HG03442 (cell line): ENCODE data around the gene WSB2.
A peak's percentile ranks its signal among the peaks of the same experiment; 100 is the strongest.
"Not testable (repeated sequence)": the region's sequence is repeated elsewhere in the genome, so short reads cannot be mapped to it uniquely, and the experiment has no call there.

ENCODE experiments used
- ATAC-seq: cut with Tn5 transposase; IDR thresholded peaks from one replicate; pipeline ENCODE4 v1.9.1; 2021; ENCODE audit warnings: mild to moderate bottlenecking, moderate library complexity; ENCODE audit not compliant: unreplicated experiment

Gene WSB2

GRCh38 chr12:118035190-118036041, 25.6 kb downstream of the WSB2 start:
- peak; percentile 89 for ATAC-seq

DNA sequence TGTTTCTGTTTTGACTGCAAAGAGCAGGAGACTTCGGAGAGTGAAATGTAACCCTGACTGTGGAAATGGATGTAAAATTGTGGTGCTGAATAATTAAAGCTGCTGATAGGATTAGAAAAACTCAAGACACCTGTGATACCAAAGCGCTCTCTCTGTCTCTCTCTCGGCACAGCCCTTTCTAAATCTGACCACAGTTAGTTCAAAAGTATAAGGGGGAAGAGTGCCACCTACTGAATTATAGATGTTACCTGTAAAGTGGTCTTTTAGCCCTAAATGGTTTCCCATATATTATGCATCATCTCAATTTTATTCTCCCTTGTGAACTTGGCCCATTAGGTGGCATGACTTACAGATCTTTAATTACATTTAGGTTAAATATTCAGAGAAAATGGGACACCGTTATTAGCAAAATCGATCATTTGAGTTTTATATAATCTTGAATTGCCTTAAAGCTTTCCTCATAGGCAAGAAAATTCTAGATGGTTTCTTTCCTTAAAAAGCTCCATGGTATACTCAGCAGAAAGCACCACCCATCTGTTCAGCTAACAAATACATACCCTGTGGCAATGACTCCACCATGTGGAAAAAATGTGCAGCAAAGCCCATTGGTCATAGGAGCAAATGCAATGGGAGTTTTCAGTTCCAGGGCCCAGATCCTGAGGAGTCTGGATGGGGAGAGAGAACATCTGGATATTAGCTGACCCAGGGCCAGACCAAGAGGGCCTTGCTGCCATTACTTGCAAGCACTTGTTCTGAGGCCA, 26.4 kb downstream of the WSB2 start:
- no peak for ATAC-seq

GRCh38 chr12:118033902-118034301, 27.1 kb downstream of the WSB2 start:
- no peak for ATAC-seq

- no peak for ATAC-seq
These were observed 27.7 kb downstream of the WSB2 start for GRCh38 chr12:118033323-118033722.

DNA sequence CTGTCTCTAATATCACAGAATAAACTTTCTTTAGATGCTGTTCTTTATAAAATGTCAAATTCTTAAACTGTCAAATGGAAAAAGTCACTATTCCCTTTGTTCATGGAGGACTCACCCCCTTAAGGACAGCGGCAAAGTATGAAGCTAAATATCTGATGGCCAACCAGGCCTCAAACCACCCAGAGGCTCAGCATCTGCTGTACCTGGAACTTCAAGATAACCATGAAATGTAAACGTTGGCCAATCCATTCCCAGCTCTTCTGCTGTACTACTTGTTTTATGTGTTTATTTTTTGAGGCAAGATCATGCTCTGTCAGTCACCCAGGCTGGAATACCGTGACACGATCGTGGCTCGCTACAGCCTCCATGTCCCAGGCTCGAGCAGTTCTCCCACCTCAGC, 28.8 kb downstream of the WSB2 start:
- ATAC-seq: no peak

DNA sequence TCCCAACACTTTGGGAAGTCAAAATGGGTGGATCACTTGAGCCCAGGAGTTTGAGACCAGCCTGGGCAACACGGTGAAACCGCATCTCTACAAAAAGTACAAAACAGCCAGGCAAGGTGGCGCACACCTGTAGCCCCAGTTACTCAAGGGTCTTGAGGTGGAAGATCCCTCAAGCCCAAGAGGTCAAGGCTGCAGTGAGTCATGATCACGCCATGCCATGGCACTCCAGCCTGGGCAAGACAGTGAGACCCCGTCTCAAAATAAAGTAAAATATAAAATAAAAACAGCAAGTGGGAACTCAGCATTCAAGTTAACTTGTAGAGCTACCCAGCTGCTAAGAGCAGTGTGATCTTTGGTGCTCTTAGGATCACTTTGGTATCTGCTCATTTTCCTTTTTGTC, 31.8 kb downstream of the WSB2 start:
- ATAC-seq: no peak

GRCh38 chr12:118025168-118025567, 35.8 kb downstream of the WSB2 start:
- ATAC-seq: no peak

DNA sequence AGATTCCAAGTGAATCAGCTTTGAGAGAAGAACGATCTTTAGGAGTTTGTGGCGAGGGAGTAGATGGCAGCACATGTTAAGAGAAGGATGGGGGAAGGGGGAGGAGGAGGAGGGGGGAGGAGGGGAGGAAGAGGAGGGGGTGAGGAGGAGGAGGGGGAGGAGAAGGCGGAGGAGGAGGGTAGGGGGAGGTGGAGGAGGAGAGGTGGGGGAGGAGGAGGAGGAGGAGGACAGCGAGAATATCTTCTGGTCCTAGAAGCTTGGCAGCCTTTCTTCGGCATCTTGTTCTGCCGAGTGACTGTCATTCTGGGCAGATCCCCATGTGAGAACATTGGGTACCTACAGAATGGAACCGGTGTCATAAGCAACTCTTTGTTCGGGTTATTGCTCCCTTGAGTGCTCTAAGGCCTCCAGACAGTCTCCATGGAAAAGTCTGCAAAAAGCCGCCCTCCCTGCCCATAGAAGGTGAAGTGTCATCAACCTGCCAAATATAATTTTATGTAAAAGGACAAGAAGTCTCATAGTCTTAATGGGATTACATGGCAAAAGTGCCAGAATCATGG, 37.6 kb downstream of the WSB2 start:
- ATAC-seq: no peak

DNA sequence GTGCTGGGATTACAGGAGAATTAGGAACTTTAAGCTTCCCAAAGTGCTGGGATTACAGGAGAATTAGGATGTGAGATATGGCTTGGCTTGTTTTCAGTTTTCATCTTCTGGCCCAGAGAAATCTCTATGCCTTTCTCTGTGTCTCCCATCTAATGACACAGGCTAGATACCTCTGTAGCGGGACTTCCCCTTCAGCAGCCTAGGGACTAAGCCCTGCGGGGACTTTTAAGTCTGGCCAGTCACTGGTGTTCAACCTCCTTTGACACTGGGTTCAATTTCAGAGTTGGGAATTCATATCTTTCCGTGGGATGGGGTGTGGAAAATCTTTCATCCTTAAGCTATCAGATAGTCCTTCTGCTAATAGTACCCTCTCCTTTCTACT, 38.3 kb downstream of the WSB2 start:
- ATAC-seq: no peak

- not testable (repeated sequence) for ATAC-seq
These were observed 38.8 kb downstream of the WSB2 start for GRCh38 chr12:118022097-118022727.

DNA sequence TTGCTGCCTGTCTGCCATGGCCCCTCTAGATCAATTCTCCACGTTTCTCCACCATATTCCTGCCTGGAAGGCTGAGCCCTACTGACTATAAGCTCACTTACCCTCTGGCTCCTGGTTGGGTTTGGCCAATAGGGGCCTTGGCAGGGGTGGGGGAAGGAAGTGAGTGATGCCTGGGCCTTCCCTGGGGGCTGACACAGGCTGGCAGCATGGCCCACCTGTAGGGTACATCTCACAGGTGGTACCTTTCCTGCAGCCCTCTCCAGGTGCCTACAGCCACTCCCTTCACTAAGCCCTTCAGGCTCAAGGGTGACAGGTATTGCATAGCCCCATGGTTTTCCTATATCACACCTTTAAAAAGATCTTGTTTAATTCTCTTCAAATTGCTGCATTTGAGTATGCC, 40.9 kb downstream of the WSB2 start:
- ATAC-seq: no peak

DNA sequence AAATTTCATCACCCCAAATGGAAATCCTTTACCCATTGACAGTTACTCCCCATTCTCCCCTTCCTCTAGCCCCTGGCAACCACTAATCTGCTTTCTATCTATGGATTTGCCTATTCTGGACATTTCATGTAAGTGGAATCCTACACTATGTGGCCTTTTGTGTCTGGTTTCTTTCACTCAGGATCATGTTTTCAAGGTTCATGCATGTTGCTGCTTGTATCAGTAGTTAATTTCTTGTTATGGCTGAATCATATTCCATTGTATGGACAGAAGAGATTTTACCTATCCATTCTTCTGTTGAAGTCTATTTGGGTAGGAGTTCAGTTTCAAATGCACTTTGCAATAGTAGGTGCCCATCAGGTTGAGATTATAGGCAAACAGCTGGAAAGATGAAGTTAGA, 43.1 kb downstream of the WSB2 start:
- no peak for ATAC-seq

DNA sequence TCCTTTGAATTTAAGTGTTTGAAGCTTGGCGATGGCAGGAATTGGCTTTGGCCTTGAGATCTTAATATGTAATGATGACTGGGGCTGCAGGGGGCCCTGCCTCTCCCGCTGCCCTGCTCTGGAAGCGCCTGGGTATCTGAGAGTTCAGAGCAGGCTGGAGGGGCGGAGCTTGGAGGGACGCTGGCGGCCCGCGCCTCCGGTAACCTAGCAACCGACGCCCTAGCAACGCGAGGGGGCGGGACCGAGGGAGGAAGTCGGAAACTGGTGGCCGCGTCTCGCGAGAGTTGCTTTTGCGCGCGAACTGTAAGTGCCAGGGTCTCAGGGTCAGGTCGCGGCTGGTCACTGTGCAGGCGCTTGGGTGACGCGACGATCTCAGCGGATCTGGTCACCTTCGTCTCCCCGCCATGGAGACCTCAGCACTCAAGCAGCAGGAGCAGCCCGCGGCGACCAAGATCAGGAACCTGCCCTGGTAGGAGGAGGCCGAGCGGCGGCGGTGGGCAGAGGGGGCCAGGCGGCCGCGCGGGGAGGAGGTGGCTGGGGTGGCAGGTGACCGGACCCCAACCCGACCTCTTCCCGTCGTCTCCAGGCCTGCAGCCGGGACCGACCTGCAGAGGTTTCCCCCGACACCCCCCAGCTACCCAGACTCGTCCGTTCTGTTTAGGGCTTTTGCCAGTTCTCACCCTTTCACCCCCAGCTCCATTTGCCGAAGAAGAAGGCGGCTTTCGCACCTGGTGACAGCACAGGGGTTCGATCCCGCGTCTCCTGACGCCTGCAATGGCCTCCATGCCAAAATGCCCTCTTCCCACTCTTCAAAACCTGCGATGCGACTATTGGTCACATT, 44.3 kb downstream of the WSB2 start, which contains the start of gene RFC5:
TSS of gene RFC5 (plus strand) at position 280 of the 841 bp plus-strand sequence. CDS start at position 405, 125 bp downstream.
- peak; percentile 95 for ATAC-seq

DNA sequence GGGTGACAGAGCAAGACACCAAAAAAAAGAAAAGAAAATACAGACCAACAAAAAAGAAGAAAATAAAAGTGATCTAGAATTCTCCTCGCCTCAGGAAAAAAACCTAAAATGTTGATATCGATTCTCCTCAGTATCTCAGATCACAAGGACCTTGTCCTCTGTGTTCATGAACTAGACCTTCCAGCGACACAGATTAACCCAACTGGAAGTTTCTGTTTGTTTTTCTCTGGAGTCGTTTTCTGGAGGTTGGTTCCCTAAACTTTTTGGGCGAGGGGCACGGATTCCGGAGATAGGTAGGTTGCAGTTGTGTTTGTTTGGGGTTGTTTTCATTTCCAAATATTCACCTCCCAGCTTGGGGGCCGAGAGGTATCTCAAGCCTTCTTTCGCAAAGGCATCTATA, 45.0 kb downstream of the WSB2 start:
- ATAC-seq: no peak

- ATAC-seq: no peak
These were observed 45.7 kb downstream of the WSB2 start for GRCh38 chr12:118015306-118015705.

DNA sequence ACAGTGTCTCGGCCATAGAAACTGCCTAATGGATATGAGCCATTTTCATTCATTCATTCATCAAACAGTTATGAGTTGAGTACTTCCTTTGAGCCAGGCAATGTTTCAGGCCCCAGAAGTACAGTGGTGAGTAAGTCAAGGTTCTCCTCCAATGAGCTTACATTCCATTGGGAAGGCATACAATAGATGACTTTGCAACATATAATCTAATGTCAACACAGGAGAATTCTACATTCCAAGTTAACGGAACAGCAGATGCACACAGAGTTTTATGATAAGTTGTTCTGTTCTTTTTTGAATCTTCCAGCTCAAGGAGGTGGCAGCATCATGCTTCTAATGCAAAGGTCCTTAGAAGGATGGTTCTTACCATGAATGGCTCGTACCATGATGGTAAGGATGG, 47.7 kb downstream of the WSB2 start:
- no peak for ATAC-seq

GRCh38 chr12:118011961-118012360, 49.0 kb downstream of the WSB2 start:
- no peak for ATAC-seq

GRCh38 chr12:118011377-118011776, 49.6 kb downstream of the WSB2 start:
- ATAC-seq: no peak

DNA sequence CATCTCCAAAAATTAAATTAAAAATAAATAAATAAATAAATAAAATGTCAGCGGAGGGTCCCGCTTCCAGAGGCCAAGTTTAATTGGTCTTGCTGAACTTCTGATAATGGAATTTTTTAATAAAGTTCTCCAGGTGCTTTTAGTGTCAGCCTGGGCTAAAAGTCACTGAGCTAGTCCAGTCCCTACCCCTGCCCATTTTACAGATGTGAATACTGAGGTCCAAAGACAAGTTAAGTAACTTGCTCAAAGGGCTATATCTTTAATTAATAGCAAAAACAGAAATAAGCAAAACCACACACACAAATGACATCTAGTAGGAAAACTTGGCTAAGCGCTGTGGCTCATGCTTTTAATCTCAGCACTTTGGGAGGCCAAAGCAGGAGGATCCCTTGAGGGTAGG, 50.1 kb downstream of the WSB2 start:
- ATAC-seq: no peak

GRCh38 chr12:117999806-118000205, 61.2 kb downstream of the WSB2 start:
- ATAC-seq: not testable (repeated sequence)
